Vagina (tissue), 2 donors: ENCODE results near the gene ERO1A.

Experiments used
- CTCF ChIP-seq, 3 experiments: fragments of 450-650 bp in 2 of 3; fragments of 200-600 bp in 1 of 3; sonication (generic) in 1 of 3; IDR thresholded peaks; one replicate each; pipeline ENCODE4 v1.5.1; 2017 to 2019; ENCODE audit warnings: antibody characterized with exemption in 3 of 3, mild to moderate bottlenecking in 2 of 3, moderate library complexity in 2 of 3
- POLR2AphosphoS5 ChIP-seq, 2 donors: sonication (generic); formaldehyde crosslinking; IDR thresholded peaks; one replicate each; pipeline ENCODE4 v1.9.0; 2017; ENCODE audit warnings: antibody characterized with exemption in 2 of 2, mild to moderate bottlenecking in 2 of 2, low read depth in 1 of 2; ENCODE audit not compliant: insufficient read depth in 1 of 2

- TF ChIP-seq CTCF (IDR thresholded peaks at IDR 0.05) (no peak), POLR2AphosphoS5 (IDR thresholded peaks at IDR 0.05; ENCODE audit: insufficient read depth in 1 of 2, low read depth in 1 of 2) (no peak)
Measured at GRCh38 chr14:52619687-52620086, 75.7 kb downstream of the ERO1A start.
